ENCODE measurements around the gene HSBP1L1. TPM values are rescaled to one million over a fixed set of nuclear protein-coding genes. Genes with fewer than 3 reads are reported as not detected.

HSBP1L1 gene
- total RNA-seq, 1 donor from 2014 or later: 10.0 TPM

GRCh38 chr18:79923896-79924585 lies 40.4 kb upstream of the HSBP1L1 start:
- no peak for DNase-seq (ENCODE audit: low spot score)
- H3K9me3 Mint-ChIP-seq: peaks cover 7% of the 10 kb centered on the region
- intact Hi-C loops (cut with micrococcal nuclease): no loop called here
- H3K4me1 Mint-ChIP-seq (ENCODE audit: low read depth): no peaks in the 10 kb centered on the region
- H3K36me3 Mint-ChIP-seq (ENCODE audit: low read depth): peaks cover 21% of the 10 kb centered on the region
- no peak overlapping the region for H3K4me3 Mint-ChIP-seq
- no peaks in the 10 kb centered on the region for H3K27me3 Mint-ChIP-seq (ENCODE audit: insufficient read depth)
- no peak overlapping the region for H3K27ac Mint-ChIP-seq

DNA sequence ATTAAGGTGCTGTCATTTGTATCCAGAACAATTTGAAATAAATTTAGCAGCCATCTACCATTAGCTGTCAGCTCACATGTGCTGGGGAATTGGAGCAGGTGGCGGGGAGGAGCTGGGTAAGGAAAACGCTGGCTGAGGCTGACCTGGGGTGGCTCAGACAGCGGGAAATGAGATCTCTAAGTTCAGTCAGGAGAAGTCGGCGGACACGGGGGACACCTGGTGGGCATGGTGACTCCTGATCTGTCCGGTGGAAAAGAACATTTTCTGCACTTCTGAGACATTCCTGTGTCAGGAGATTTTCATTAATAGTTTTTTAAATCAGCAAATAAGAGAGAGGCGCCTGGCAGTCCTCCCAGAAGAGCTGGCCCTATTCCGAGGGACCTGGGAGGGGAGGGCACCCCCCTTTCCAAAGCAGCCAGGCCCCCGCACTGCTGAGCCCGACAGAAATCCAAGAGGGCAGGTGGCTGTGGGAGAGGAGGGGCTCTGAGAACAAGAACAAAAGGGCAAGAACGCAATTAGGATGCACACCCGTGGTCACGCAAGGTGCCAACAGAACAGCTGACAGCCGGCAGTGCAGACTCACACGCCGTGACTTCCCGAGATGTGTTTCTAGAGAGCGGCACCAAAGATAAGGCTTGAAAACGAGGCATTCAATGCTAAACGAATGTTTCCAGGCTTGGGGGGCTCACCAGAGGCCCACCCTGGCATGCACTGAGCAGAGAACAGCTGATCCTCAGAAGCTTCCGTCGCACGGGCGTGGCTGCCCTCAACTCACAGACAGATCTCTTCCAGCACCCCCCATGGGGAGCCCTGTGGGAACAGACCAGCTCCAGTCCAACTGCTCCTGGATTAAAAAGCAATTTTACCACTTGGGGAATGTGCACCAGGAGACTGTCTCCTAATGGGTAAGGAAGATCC lies 39.4 kb upstream of the HSBP1L1 start:
- intact Hi-C loops (cut with micrococcal nuclease): no loop called here
- DNase-seq (ENCODE audit: low spot score): no peak
- H3K9me3 Mint-ChIP-seq: peaks cover 18% of the 10 kb centered on the region
- H3K36me3 Mint-ChIP-seq (ENCODE audit: low read depth): peaks cover 29% of the 10 kb centered on the region
- no peaks in the 10 kb centered on the region for H3K4me1 Mint-ChIP-seq (ENCODE audit: low read depth)
- H3K27ac Mint-ChIP-seq: no peak overlapping the region
- no peaks in the 10 kb centered on the region for H3K27me3 Mint-ChIP-seq (ENCODE audit: insufficient read depth)
- H3K4me3 Mint-ChIP-seq: no peak overlapping the region

DNA sequence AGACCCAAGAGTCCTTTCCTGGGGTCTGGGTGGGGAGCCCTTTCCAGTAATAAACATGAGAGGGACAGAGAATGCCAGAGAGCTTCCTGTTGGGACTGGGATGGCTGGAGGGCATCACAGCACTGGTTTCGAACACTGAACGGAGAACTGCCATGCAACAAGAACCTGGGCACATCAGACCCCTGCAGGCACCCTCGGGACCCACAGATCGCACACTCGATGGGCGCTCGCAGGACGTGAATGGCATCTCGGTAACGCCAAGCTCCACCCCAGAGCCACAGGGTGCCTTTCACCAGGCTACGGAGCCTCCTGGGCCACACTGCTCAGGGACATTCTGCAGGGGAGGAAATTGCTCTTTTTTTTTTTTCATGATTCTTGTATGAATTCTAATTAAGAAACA lies 38.1 kb upstream of the HSBP1L1 start:
- no peak overlapping the region for H3K4me3 Mint-ChIP-seq
- DNase-seq (ENCODE audit: low spot score): no peak
- no peak overlapping the region for H3K27ac Mint-ChIP-seq
- H3K9me3 Mint-ChIP-seq: peaks cover 28% of the 10 kb centered on the region
- no peaks in the 10 kb centered on the region for H3K4me1 Mint-ChIP-seq (ENCODE audit: low read depth)
- H3K27me3 Mint-ChIP-seq (ENCODE audit: insufficient read depth): no peaks in the 10 kb centered on the region
- peaks cover 38% of the 10 kb centered on the region for H3K36me3 Mint-ChIP-seq (ENCODE audit: low read depth)
- intact Hi-C loops (cut with micrococcal nuclease): no loop called here

DNA sequence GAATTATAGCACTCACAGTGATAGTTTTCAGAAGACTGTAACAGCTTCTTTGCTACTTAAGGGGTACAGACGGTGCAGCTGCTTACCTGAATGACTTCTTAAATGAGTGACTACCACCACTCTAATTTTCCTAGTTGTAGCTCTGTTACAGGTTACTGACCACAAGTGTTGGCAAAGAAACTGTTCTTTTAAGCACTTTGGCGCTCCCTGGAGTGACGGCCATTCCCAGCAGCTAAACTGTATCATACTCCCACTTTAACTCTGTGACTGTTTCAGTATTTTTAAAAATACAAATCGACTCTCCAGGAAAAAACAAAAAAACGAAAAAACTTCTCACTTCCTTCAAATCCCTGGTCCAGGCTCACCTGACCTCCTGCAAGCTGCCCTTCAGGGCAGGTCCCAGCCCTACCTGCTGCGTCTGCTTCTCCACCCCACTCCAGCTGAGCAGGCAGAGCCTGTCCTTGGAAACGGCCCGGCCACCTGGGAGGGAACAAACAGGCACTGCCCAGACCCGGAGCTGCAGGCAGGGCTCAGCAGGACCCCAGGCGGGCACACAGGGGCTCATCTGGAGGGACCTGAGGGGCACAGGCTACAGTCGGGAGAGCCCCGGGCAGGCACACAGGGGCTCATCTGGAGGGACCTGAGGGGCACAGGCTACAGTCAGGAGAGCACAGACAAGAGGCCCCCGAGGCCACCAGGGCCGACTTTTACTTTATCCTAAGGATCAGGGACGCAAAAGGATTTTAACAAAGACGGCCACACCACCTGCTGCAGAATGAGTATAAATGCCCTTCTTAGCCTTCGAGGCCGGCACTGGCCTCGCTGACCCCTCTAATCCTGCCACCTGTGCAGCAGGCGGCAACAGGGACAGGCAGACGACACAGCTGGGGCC lies 37.5 kb upstream of the HSBP1L1 start:
- Mint-ChIP-seq H3K9me3 (peaks cover 32% of the 10 kb centered on the region), H3K4me1 (ENCODE audit: low read depth) (no peaks in the 10 kb centered on the region), H3K4me3 (no peak overlapping the region), H3K36me3 (ENCODE audit: low read depth) (peaks cover 36% of the 10 kb centered on the region), H3K27ac (no peak overlapping the region), H3K27me3 (ENCODE audit: insufficient read depth) (no peaks in the 10 kb centered on the region)
- no peak for DNase-seq (ENCODE audit: low spot score)
- intact Hi-C loops (cut with micrococcal nuclease): no loop called here

DNA sequence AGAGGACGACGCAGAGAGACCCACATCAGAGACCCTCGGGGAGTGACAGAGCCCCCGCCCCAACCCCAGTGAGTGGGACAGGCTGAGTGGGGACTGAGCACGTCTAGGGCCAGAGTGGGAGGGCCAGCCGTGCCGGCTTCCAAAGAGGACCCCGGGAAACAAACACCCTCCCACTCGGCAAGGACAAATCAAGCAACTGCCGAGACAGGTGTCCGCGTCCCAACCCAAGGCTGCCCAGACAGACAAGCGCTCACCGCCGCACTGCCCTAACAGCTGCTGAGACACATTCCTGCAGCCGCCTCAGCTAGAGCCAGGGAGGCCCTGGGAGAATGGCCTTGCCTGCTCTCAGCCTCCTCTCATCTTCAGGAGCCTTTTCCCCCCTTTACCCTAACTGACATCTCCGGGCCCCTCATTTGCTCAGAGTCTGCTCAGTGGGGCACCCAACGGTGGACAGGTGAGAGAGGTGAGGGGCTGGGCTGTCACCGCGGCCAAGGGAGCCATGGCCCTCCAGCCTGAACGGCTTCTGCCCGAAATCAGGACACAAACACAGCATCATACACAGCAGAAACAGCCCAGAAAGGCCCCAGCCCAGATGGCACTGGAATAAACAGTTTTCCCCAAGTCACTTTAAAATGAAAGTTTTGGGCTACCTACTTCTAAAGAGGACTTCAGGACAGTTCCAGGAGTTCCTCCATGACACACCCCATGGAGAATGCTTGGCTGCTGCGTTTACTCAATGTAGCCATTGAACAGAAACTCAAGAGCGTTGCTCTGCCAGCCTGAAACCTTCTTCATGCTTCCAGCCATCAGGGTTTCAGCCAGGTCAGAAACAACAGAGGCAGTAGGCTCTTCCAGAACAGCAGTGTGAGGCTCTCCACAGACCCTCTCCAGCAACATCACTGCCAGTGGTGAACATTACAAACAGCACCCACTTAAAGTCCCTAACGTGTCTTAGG lies 36.6 kb upstream of the HSBP1L1 start:
- intact Hi-C loops (cut with micrococcal nuclease): no loop called here
- Mint-ChIP-seq H3K4me3 (no peak overlapping the region), H3K36me3 (ENCODE audit: low read depth) (peaks cover 40% of the 10 kb centered on the region)

GRCh38 chr18:79928563-79928960 lies 35.9 kb upstream of the HSBP1L1 start:
- H3K4me3 Mint-ChIP-seq: no peak overlapping the region
- H3K27ac Mint-ChIP-seq: no peak overlapping the region
- peaks cover 42% of the 10 kb centered on the region for H3K36me3 Mint-ChIP-seq (ENCODE audit: low read depth)

More for the DNA sequence above, 36.6 kb upstream of the HSBP1L1 start:
- no peaks in the 10 kb centered on the region for H3K27me3 Mint-ChIP-seq (ENCODE audit: insufficient read depth)
- no peak overlapping the region for H3K27ac Mint-ChIP-seq
- H3K9me3 Mint-ChIP-seq: peaks cover 41% of the 10 kb centered on the region
- H3K4me1 Mint-ChIP-seq (ENCODE audit: low read depth): no peaks in the 10 kb centered on the region
- no peak for DNase-seq (ENCODE audit: low spot score)

GRCh38 chr18:79930020-79930642 lies 34.3 kb upstream of the HSBP1L1 start:
- no peak for DNase-seq (ENCODE audit: low spot score)
- H3K9me3 Mint-ChIP-seq: peaks cover 56% of the 10 kb centered on the region
- intact Hi-C loops (cut with micrococcal nuclease): no loop called here
- H3K27me3 Mint-ChIP-seq (ENCODE audit: insufficient read depth): no peaks in the 10 kb centered on the region
- H3K4me3 Mint-ChIP-seq: no peak overlapping the region
- H3K4me1 Mint-ChIP-seq (ENCODE audit: low read depth): no peaks in the 10 kb centered on the region
- H3K27ac Mint-ChIP-seq: no peak overlapping the region
- H3K36me3 Mint-ChIP-seq (ENCODE audit: low read depth): peaks cover 54% of the 10 kb centered on the region

More at GRCh38 chr18:79928563-79928960, 35.9 kb upstream of the HSBP1L1 start:
- no peaks in the 10 kb centered on the region for H3K27me3 Mint-ChIP-seq (ENCODE audit: insufficient read depth)
- no peaks in the 10 kb centered on the region for H3K4me1 Mint-ChIP-seq (ENCODE audit: low read depth)
- intact Hi-C loops (cut with micrococcal nuclease): no loop called here
- DNase-seq (ENCODE audit: low spot score): no peak
- peaks cover 48% of the 10 kb centered on the region for H3K9me3 Mint-ChIP-seq

DNA sequence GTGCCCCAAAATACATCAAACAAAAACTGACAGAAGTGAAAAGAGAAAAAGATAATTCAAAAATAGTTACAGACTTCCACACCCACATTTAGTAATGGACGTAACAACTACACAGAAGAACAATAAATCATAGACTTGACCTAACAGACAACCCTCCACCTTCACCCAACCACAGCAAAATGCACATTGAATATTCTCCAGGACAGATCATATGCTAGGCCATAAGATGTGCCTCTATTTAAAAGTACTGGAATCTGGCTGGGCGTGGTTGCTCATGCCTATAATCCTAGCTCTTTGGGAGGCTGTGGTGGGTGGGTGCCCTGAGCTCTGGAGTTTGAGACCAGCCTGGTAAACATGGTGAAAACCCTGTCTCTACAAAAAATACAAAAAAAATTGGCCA lies 33.0 kb upstream of the HSBP1L1 start:
- no peak overlapping the region for H3K27ac Mint-ChIP-seq
- peaks cover 67% of the 10 kb centered on the region for H3K36me3 Mint-ChIP-seq (ENCODE audit: low read depth)
- H3K4me1 Mint-ChIP-seq (ENCODE audit: low read depth): no peaks in the 10 kb centered on the region
- H3K4me3 Mint-ChIP-seq: no peak overlapping the region
- DNase-seq (ENCODE audit: low spot score): no peak
- intact Hi-C loops (cut with micrococcal nuclease): no loop called here
- peaks cover 64% of the 10 kb centered on the region for H3K9me3 Mint-ChIP-seq
- no peaks in the 10 kb centered on the region for H3K27me3 Mint-ChIP-seq (ENCODE audit: insufficient read depth)

GRCh38 chr18:79932907-79933306 lies 31.5 kb upstream of the HSBP1L1 start:
- Mint-ChIP-seq H3K27ac (no peak overlapping the region), H3K4me1 (ENCODE audit: low read depth) (no peaks in the 10 kb centered on the region), H3K36me3 (ENCODE audit: low read depth) (peaks cover 82% of the 10 kb centered on the region), H3K27me3 (ENCODE audit: insufficient read depth) (no peaks in the 10 kb centered on the region), H3K9me3 (peaks cover 64% of the 10 kb centered on the region), H3K4me3 (no peak overlapping the region)
- intact Hi-C loops (cut with micrococcal nuclease): no loop called here
- no peak for DNase-seq (ENCODE audit: low spot score)

GRCh38 chr18:79933765-79934164 lies 30.7 kb upstream of the HSBP1L1 start:
- no peaks in the 10 kb centered on the region for H3K4me1 Mint-ChIP-seq (ENCODE audit: low read depth)
- H3K27me3 Mint-ChIP-seq (ENCODE audit: insufficient read depth): no peaks in the 10 kb centered on the region
- no peak for DNase-seq (ENCODE audit: low spot score)
- H3K27ac Mint-ChIP-seq: no peak overlapping the region
- intact Hi-C loops (cut with micrococcal nuclease): no loop called here
- H3K36me3 Mint-ChIP-seq (ENCODE audit: low read depth): peaks cover 84% of the 10 kb centered on the region
- no peak overlapping the region for H3K4me3 Mint-ChIP-seq
- peaks cover 59% of the 10 kb centered on the region for H3K9me3 Mint-ChIP-seq

GRCh38 chr18:79934311-79935097 lies 29.9 kb upstream of the HSBP1L1 start:
- no peaks in the 10 kb centered on the region for H3K4me1 Mint-ChIP-seq (ENCODE audit: low read depth)
- no peak overlapping the region for H3K4me3 Mint-ChIP-seq
- peaks cover 76% of the 10 kb centered on the region for H3K36me3 Mint-ChIP-seq (ENCODE audit: low read depth)
- intact Hi-C loops (cut with micrococcal nuclease): no loop called here
- H3K9me3 Mint-ChIP-seq: peaks cover 52% of the 10 kb centered on the region
- no peaks in the 10 kb centered on the region for H3K27me3 Mint-ChIP-seq (ENCODE audit: insufficient read depth)
- DNase-seq (ENCODE audit: low spot score): no peak
- H3K27ac Mint-ChIP-seq: no peak overlapping the region

Measured in activated T-helper 1 cell treated with anti-CD3 and anti-CD28 coated beads, Interleukin-12 subunit alpha, Interleukin-12 subunit beta, Interleukin-2, Interleukin-4 antibody, amounts not matched to agents 30 ng/mL and 10 ng/mL and 1 ng/mL, durations not matched to agents 14 hours and 24 hours and 36 hours (primary cell).